GM12891 (cell line): Measurements from ENCODE around the gene AAK1.

Source experiments
- POLR2A ChIP-seq: IDR thresholded peaks from 2 replicates; pipeline ENCODE4 v1.6.1; 2011; ENCODE audit warnings: low read depth, low read length, control low read depth
- POLR2AphosphoS5 ChIP-seq: IDR thresholded peaks from 2 replicates; pipeline ENCODE4 v1.6.1; 2011; ENCODE audit warnings: low read depth, low read length, control low read depth
- POU2F2 ChIP-seq: IDR thresholded peaks from 2 replicates; pipeline ENCODE4 v1.6.1; 2011; ENCODE audit warnings: low read depth, mild to moderate bottlenecking, control low read depth, low read length, moderate library complexity
- TAF1 ChIP-seq: IDR thresholded peaks from 2 replicates; pipeline ENCODE4 v1.6.1; 2011; ENCODE audit warnings: low read depth, low read length, control low read depth

GRCh38 chr2:69469375-69469774 lies 174.2 kb downstream of the AAK1 start:
- TF ChIP-seq POLR2AphosphoS5 (no peak), TAF1 (no peak), POU2F2 (no peak), POLR2A (no peak)
